Psoas muscle (tissue), 8 donors: ENCODE measurements around the gene MYO15B. TPM values are rescaled to one million over a fixed set of nuclear protein-coding genes. Genes with fewer than 3 reads are reported as not detected.

Experiments used
- ATAC-seq, 4 donors: fragments of 200-7000 bp; cut with Tn5 transposase; one replicate each; pipeline ENCODE4 v1.9.1; 2020; ENCODE audit warnings: moderate library complexity in 3 of 4, mild to moderate bottlenecking in 2 of 4
- DNase-seq, 2 donors: peaks; one replicate each; pipeline ENCODE4 v3.0.0-alpha.2; 2020
- H3K27ac ChIP-seq: fragments of 200-600 bp; one replicate; pipeline ENCODE4 v1.8.0; 2022
- H3K27me3 ChIP-seq, 3 donors: fragments of 200-600 bp in 1 of 3; one replicate each; pipeline versions ENCODE4 v1.6.1 to v1.8.0; 2013 to 2022; ENCODE audit warnings: low read length in 2 of 3, mild to moderate bottlenecking in 2 of 3, moderate library complexity in 1 of 3; ENCODE audit not compliant: insufficient read depth in 3 of 3
- H3K36me3 ChIP-seq, 2 donors: fragments of 200-600 bp in 1 of 2; one replicate each; pipeline versions ENCODE4 v1.6.1 to v1.8.0; 2013 to 2022; ENCODE audit warnings: low read depth in 1 of 2, mild to moderate bottlenecking in 1 of 2, moderate library complexity in 1 of 2; ENCODE audit not compliant: insufficient read depth in 1 of 2
- H3K4me1 ChIP-seq: fragments of 200-600 bp; one replicate; pipeline ENCODE4 v1.8.0; 2022
- H3K4me3 ChIP-seq: fragments of 200-600 bp; one replicate; pipeline ENCODE4 v1.8.0; 2022; ENCODE audit warnings: mild to moderate bottlenecking
- H3K9me3 ChIP-seq: fragments of 200-600 bp; one replicate; pipeline ENCODE4 v1.8.0; 2022
- CTCF ChIP-seq: fragments of 200-600 bp; IDR thresholded peaks from one replicate; pipeline ENCODE4 v1.8.0; 2022; ENCODE audit warnings: antibody characterized with exemption
- WGBS, 3 donors: extraction: QIAGEN DNeasy Blood & Tissue Kit; methylation state at CpG; one replicate each; pipeline versions ENCODE4 v1.1.6 to v1.1.7; 2013; 5-methylcytosine and 5-hydroxymethylcytosine counted together
- intact Hi-C, 2 donors: fragments of 100-400 bp; cut with DNase I; formaldehyde crosslinking; loops; one replicate each; pipeline versions ENCODE4 v1.11.0 to v1.14.2; 2022
- polyA plus RNA-seq, 3 donors: library from polyadenylated mRNA; stranded (reverse); fragments of 200-250 nt; gene quantifications; one replicate each; pipeline ENCODE4 v1.2.3, GENCODE V29; 2013
- total RNA-seq, 4 donors: library from RNA; stranded (reverse); fragmentation: NEBNext Ultra II Directional in 2 of 4; extraction: Animal tissue kit (Norgen Biotek cat#: 25700) in 2 of 4; gene quantifications; one replicate each; pipeline versions ENCODE4 v1.2.1 to v1.2.4, GENCODE V29; 2021 to 2023
- donor health status: healthy with polysubstance abuse.
- donor health status: DM: no; HTN: no; CAD: no; lungs with moderate emphysema.
- donor health status: Bipolar disorder and iron deficiency.
- donor health status: healthy.
- donor health status: DM: yes; HTN: yes; CAD: no.
- donor health status: DM: no; HTN: no; CAD: no.
- donor health status: DM: no; HTN: no; CAD: no.
- donor health status: DM: yes; HTN: yes; CAD: no.

MYO15B gene
- total and polyA plus RNA-seq, 7 donors = 5.2 to 28.2 (median 16.7) TPM

- Histone ChIP-seq H3K9me3 (no peaks in the 10 kb centered on the region), H3K36me3 (no peaks in the 10 kb centered on the region), H3K27me3 (peaks cover 0 to 1% (median 0%) of the 10 kb centered on the region in 3 donors), H3K4me1 (no peaks in the 10 kb centered on the region), H3K27ac (no peak overlapping the region), H3K4me3 (no peak overlapping the region)
- intact Hi-C loops = no loop called here
- DNase-seq = no peak
- WGBS, 3 donors = 89 to 97% (median 95%) methylated on average over 11 of the region's 11 CpGs
- no peak for ATAC-seq
- TF ChIP-seq CTCF = no peak
Measured at GRCh38 chr17:75564195-75564594, 23.4 kb upstream of the MYO15B start.

GRCh38 chr17:75565066-75565465, 22.5 kb upstream of the MYO15B start:
- DNase-seq (no peak), ATAC-seq (no peak)
- WGBS, 3 donors = 79 to 82% (median 82%) methylated on average over 7 of the region's 7 CpGs
- H3K27me3 ChIP-seq = peaks cover 0 to 1% (median 0%) of the 10 kb centered on the region in 3 donors
- no peaks in the 10 kb centered on the region for H3K36me3 ChIP-seq
- intact Hi-C loops = no loop called here
- TF ChIP-seq CTCF = no peak
- no peak overlapping the region for H3K4me3 ChIP-seq
- no peaks in the 10 kb centered on the region for H3K9me3 ChIP-seq
- no peak overlapping the region for H3K27ac ChIP-seq
- no peaks in the 10 kb centered on the region for H3K4me1 ChIP-seq

- TF ChIP-seq CTCF = no peak
- DNase-seq (no peak), ATAC-seq (no peak)
Measured at GRCh38 chr17:75565618-75566017, 22.0 kb upstream of the MYO15B start.

GRCh38 chr17:75566416-75566815, 21.2 kb upstream of the MYO15B start:
- no peak for DNase-seq
- intact Hi-C loops = no loop called here
- H3K27ac ChIP-seq = no peak overlapping the region
- H3K4me3 ChIP-seq = no peak overlapping the region
- no peaks in the 10 kb centered on the region for H3K9me3 ChIP-seq
- TF ChIP-seq CTCF = no peak
- H3K27me3 ChIP-seq = peaks cover 0 to 1% (median 0%) of the 10 kb centered on the region in 3 donors
- no peak for ATAC-seq
- WGBS, 3 donors = 72 to 84% (median 77%) methylated on average over 6 of the region's 6 CpGs
- no peaks in the 10 kb centered on the region for H3K4me1 ChIP-seq
- H3K36me3 ChIP-seq = no peaks in the 10 kb centered on the region

More at GRCh38 chr17:75565618-75566017, 22.0 kb upstream of the MYO15B start:
- H3K27ac ChIP-seq = no peak overlapping the region
- no peaks in the 10 kb centered on the region for H3K36me3 ChIP-seq
- no peaks in the 10 kb centered on the region for H3K4me1 ChIP-seq
- H3K9me3 ChIP-seq = no peaks in the 10 kb centered on the region
- no peak overlapping the region for H3K4me3 ChIP-seq
- WGBS, 3 donors = 83 to 89% (median 86%) methylated on average over 6 of the region's 6 CpGs
- peaks cover 0 to 1% (median 0%) of the 10 kb centered on the region in 3 donors for H3K27me3 ChIP-seq
- intact Hi-C loops = no loop called here

GRCh38 chr17:75566834-75567233, 20.8 kb upstream of the MYO15B start:
- intact Hi-C loops = no loop called here
- H3K36me3 ChIP-seq = no peaks in the 10 kb centered on the region
- DNase-seq (no peak), ATAC-seq (no peak)
- H3K27me3 ChIP-seq = peaks cover 0 to 1% (median 0%) of the 10 kb centered on the region in 3 donors
- WGBS, 3 donors = 81 to 93% (median 83%) methylated on average over 5 of the region's 5 CpGs
- TF ChIP-seq CTCF = no peak
- no peaks in the 10 kb centered on the region for H3K9me3 ChIP-seq
- H3K27ac ChIP-seq = no peak overlapping the region
- no peaks in the 10 kb centered on the region for H3K4me1 ChIP-seq
- H3K4me3 ChIP-seq = no peak overlapping the region
